Mucosa of rectum (tissue), 2 donors: Measurements from ENCODE around the gene SLC9A9.
"Not testable (repeated sequence)": the region's sequence is repeated elsewhere in the genome, so short reads cannot be mapped to it uniquely, and the experiment has no call there.

ENCODE experiments used
- H3K27ac ChIP-seq, 2 donors: one replicate each; pipeline ENCODE4 v1.7.0; 2013; ENCODE audit warnings: inconsistent platforms in 2 of 2, low read depth in 2 of 2, low read length in 2 of 2
- H3K27me3 ChIP-seq, 2 donors: one replicate each; pipeline ENCODE4 v1.7.0; 2013; ENCODE audit warnings: low read length in 2 of 2; ENCODE audit not compliant: control insufficient read depth in 2 of 2, insufficient read depth in 2 of 2
- H3K36me3 ChIP-seq, 2 donors: one replicate each; pipeline ENCODE4 v1.7.0; 2013; ENCODE audit warnings: low read length in 2 of 2; ENCODE audit not compliant: control insufficient read depth in 2 of 2, insufficient read depth in 2 of 2
- H3K4me1 ChIP-seq, 2 donors: one replicate each; pipeline ENCODE4 v1.7.0; 2013; ENCODE audit warnings: low read length in 2 of 2, mild to moderate bottlenecking in 1 of 2; ENCODE audit not compliant: control insufficient read depth in 2 of 2, insufficient read depth in 2 of 2
- H3K4me3 ChIP-seq, 2 donors: one replicate each; pipeline ENCODE4 v1.7.0; 2013; ENCODE audit warnings: low read length in 2 of 2
- H3K9ac ChIP-seq, 2 donors: one replicate each; pipeline ENCODE4 v1.7.0; 2013; ENCODE audit warnings: low read length in 2 of 2, low read depth in 1 of 2, mild to moderate bottlenecking in 1 of 2
- H3K9me3 ChIP-seq, 2 donors: one replicate each; pipeline ENCODE4 v1.7.0; 2013; ENCODE audit warnings: low read length in 2 of 2; ENCODE audit not compliant: control insufficient read depth in 2 of 2
- donor health status: healthy.
- donor health status: Normal muscosa, but diverticular disease.

SLC9A9 gene

DNA sequence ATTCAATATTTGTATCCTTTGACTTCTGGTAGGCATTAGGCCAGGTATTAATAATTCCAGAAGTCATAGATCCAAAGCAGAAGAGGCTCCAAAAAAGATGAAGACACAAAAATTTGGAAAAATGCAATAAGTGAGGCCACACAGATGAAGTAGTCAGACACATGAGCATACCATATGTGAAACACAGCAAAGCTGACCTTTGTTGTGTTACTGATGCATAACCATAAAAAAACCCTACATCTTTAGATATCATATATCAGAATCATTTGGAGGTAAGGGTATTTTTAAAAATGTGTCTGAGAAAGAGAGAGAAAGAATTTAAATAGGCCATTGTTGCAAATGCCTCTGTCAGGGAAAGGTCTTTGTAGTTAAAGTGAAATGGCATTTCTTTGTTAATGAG lies 314.9 kb downstream of the SLC9A9 start:
- Histone ChIP-seq H3K27me3 (no peaks in the 10 kb centered on the region), H3K4me3 (no peak overlapping the region), H3K9me3 (no peaks in the 10 kb centered on the region), H3K9ac (no peak overlapping the region), H3K27ac (no peak overlapping the region), H3K36me3 (no peaks in the 10 kb centered on the region), H3K4me1 (peaks cover 0 to 3% of the 10 kb centered on the region in 2 donors)

DNA sequence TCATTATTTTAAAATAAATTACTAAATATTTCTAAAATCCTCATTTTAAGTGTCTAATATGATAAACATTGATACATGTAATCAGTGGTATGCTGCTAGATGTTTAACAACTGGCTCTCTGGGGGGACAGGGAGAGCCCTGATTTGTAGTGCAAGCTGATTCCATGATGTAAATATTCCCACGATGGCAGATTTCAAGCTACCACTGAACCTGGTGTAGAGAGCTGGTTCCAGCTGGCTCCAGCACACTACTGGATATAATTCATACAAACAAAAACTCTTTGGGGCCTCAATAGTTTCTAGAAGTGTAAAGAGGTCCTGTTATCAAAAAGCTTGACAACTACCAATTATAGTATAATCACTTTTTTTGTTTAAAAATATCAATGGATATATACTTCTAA lies 316.2 kb downstream of the SLC9A9 start:
- Histone ChIP-seq H3K27ac (no peak overlapping the region), H3K4me3 (no peak overlapping the region), H3K27me3 (no peaks in the 10 kb centered on the region), H3K4me1 (no peaks in the 10 kb centered on the region), H3K36me3 (no peaks in the 10 kb centered on the region), H3K9ac (no peak overlapping the region), H3K9me3 (no peaks in the 10 kb centered on the region)

DNA sequence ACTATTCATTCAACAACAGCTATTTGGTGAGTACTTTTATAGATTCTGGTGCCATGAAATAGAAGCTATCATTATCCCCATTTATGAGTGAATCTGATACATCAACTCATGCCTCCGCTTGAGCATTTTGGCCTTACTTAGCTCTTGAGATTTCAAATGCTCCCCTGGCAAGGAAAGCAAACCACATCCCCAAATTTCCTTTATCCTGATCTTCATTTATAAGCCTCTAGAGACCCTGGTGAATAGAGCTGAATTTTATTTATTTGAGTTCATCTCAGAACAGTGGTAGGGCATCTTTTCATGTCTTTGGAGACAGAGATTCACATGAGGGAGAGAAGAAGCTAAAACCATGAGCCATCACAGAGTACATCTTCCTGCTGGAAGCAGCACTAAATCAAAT lies 317.2 kb downstream of the SLC9A9 start:
- Histone ChIP-seq H3K27me3 (no peaks in the 10 kb centered on the region), H3K36me3 (no peaks in the 10 kb centered on the region), H3K4me3 (no peak overlapping the region), H3K9me3 (no peaks in the 10 kb centered on the region), H3K4me1 (no peaks in the 10 kb centered on the region), H3K9ac (no peak overlapping the region), H3K27ac (no peak overlapping the region)

DNA sequence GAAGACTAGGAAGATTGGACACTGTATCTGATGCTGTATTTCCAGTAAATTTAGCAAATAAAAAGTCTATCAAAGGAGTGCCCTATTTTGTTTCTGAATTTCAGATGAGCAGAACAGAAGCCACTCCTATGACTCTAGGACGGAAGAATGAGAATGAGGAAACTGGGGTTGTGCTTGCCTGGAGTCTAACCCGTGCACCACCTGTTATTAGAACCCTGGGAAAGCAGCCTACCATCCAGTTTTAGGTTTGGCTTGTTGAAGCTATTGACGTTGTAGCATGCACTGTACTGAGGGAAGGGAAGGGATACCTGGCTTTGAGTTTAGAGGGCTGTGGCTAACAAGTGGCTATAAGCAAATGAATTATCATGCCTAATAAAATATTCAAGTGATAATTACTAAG lies 318.5 kb downstream of the SLC9A9 start:
- Histone ChIP-seq H3K9ac (no peak overlapping the region), H3K27me3 (no peaks in the 10 kb centered on the region), H3K9me3 (no peaks in the 10 kb centered on the region), H3K27ac (no peak overlapping the region), H3K36me3 (no peaks in the 10 kb centered on the region), H3K4me3 (no peak overlapping the region), H3K4me1 (no peaks in the 10 kb centered on the region)

DNA sequence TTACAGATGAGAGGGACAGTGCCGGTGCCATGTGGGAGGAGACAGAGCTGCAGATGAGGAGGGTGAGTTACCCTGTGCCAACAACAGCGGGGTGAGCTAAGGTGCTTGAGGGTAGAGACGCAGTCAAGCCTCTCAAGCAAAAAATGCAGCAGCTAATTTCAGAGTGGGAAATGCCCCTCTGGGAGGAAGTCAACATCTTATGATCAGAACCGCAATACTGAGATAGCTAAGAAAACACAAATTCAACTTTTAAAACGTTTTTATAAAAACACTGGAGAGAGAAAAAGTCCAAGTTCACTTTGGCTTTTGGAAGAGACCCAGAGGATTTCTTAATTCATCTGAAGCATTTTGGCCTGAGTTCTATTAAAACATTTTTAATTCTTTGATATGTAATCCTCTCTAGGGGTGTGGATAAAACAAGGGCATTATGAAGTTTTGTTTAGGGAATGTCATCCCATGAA lies 319.2 kb downstream of the SLC9A9 start:
- Histone ChIP-seq H3K27ac (no peak overlapping the region), H3K4me1 (no peaks in the 10 kb centered on the region), H3K27me3 (no peaks in the 10 kb centered on the region), H3K9ac (no peak overlapping the region), H3K4me3 (no peak overlapping the region), H3K36me3 (no peaks in the 10 kb centered on the region), H3K9me3 (no peaks in the 10 kb centered on the region)

DNA sequence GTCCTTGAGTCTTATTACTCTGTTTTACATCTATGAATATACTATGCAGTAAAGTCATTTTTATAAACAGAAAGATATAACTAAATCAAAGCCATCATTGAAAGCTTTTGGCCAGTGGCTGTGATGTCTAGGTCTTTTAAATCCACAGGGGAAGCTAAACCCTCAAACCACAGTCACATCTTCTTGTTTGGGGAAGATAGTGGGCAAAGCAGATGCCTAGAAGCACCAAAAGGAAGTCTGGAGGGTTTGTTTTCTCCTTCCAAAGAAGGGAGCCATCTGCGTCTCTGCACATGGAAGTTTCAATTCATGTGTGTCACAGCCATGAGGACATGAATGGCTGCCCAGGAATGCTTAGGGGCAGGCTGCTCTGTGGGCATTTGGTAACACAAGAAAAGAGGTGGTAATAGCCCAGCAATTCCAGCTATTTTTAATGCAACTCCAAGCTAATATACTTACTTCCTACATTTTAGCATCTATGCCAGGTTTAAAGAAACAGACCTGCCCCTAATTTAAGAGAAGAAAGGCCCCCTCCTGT lies 322.2 kb downstream of the SLC9A9 start:
- Histone ChIP-seq H3K4me3 (no peak overlapping the region), H3K27me3 (no peaks in the 10 kb centered on the region), H3K4me1 (no peaks in the 10 kb centered on the region), H3K9me3 (no peaks in the 10 kb centered on the region), H3K36me3 (no peaks in the 10 kb centered on the region), H3K9ac (no peak overlapping the region), H3K27ac (no peak overlapping the region)

DNA sequence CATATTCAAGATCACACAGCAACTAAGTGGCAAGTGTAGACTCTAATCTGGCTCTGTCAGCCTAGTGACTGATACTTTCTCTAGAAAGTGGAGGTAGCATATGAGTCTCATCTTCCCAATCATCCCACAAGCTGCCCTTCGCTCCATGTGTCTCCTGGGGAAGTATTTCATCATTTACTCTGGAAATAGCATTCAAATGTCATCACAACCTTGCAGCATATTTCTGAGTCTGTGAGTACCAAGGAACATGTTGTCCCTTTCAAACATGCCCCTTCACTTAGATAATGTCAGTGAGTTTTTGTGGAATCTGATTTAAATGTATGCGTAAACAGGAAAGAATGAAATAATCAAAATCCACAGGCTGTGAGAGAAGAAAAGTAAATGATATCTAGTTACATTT lies 322.9 kb downstream of the SLC9A9 start:
- Histone ChIP-seq H3K36me3 (no peaks in the 10 kb centered on the region), H3K9me3 (no peaks in the 10 kb centered on the region), H3K9ac (no peak overlapping the region), H3K27ac (no peak overlapping the region), H3K27me3 (no peaks in the 10 kb centered on the region), H3K4me1 (no peaks in the 10 kb centered on the region), H3K4me3 (no peak overlapping the region)

DNA sequence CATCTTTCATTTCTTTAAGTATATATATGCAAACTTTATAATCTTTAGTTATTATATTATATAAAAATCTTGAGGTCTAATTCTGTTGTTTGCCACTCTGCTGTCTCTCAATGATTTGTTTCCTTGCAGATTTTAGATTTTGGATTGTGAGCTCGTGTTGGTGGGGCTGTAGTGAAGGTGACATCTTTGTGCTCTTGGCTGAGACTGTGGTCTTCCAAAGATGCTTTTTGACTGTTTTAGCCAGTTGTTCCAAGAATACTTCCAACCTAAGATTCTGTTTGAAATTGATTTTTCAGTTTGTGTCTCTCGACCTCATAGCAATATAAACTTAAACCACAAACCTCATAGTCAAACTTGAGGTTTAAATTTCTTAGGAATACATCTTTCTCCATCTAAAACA lies 326.5 kb downstream of the SLC9A9 start:
- Histone ChIP-seq H3K9me3 (no peaks in the 10 kb centered on the region), H3K4me3 (no peak overlapping the region), H3K36me3 (no peaks in the 10 kb centered on the region), H3K27ac (no peak overlapping the region), H3K27me3 (no peaks in the 10 kb centered on the region), H3K9ac (no peak overlapping the region), H3K4me1 (no peaks in the 10 kb centered on the region)

DNA sequence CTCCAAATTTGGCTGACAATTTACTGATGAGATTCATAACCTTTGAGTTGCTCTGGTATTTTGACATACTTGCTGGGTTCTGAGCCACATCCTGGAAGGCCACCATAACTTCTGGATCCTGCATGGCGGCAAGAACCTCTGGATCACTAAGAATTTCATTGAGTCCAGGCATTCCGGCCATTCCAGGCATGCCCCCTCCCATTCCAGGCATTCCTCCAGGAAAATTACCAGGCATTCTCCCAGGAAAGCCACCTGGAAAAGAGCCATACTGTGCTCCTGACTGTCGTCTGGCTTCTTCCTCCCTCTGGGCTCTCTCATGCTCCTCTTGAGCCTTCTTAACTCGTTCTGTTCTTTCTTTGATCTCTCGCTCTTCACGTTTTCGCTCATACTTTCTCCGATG lies 331.1 kb downstream of the SLC9A9 start:
- H3K9ac ChIP-seq, H3K27ac ChIP-seq, H3K4me1 ChIP-seq: not testable (repeated sequence)

DNA sequence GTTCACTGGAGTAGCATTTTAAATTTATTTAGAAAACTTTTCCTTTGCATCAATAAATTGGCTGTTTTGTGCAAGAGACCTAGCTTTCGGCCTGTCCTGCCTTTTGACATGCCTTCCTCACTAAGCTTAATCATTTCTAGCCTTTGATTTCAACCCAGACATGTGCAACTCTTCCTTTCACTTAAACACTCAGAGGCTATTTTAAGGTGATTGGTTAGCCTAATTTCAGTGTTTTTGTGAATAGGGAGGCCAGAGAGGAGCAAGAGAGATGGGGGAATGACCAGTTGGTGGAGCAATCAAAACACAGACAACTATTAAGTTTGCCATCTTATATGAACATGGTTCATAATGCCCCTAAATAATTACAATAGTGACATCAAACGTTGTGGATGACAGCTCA lies 333.4 kb downstream of the SLC9A9 start:
- Histone ChIP-seq H3K36me3 (no peaks in the 10 kb centered on the region), H3K4me3 (no peak overlapping the region), H3K27ac (no peak overlapping the region), H3K27me3 (no peaks in the 10 kb centered on the region), H3K9me3 (no peaks in the 10 kb centered on the region), H3K9ac (no peak overlapping the region), H3K4me1 (no peaks in the 10 kb centered on the region)

More for the DNA sequence above, 331.1 kb downstream of the SLC9A9 start:
- H3K4me3 ChIP-seq, H3K27me3 ChIP-seq, H3K9me3 ChIP-seq, H3K36me3 ChIP-seq: not testable (repeated sequence)

DNA sequence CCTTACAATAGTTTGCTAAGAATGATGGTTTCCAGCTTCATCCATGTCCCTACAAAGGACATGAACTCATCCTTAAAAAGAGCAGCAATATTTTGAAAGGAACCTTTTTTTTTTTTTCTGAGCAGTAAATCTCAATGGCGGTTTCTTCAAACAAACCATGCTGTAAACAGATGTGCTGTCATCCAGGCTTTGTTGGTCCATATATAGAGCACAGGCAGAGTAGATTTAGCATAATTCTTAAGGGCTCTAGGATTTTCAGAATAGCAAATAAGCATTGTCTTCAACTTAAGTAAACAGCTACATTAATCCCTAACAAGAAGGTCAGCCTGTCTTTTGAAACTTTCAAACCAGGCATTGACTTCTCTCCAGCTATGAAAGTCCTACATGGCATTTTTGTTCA lies 334.2 kb downstream of the SLC9A9 start:
- Histone ChIP-seq H3K4me1 (no peaks in the 10 kb centered on the region), H3K9me3 (no peaks in the 10 kb centered on the region), H3K27me3 (no peaks in the 10 kb centered on the region), H3K9ac (no peak overlapping the region), H3K36me3 (no peaks in the 10 kb centered on the region), H3K27ac (no peak overlapping the region), H3K4me3 (no peak overlapping the region)
